NCI-H748 (cell line): ENCODE results near the gene FLACC1.

Experiments
- DNase-seq: peaks from one replicate; lab custom pipeline; 2025; ENCODE audit not compliant: unreplicated experiment; lab: John Stamatoyannopoulos, UW

The FLACC1 gene

GRCh38 chr2:201280191-201281040, 76.7 kb downstream of the FLACC1 start:
- DNase-seq: no peak

- no peak for DNase-seq
Measured at GRCh38 chr2:201279079-201279478, 78.1 kb downstream of the FLACC1 start.

GRCh38 chr2:201276511-201276910, 80.6 kb downstream of the FLACC1 start:
- no peak for DNase-seq

DNA sequence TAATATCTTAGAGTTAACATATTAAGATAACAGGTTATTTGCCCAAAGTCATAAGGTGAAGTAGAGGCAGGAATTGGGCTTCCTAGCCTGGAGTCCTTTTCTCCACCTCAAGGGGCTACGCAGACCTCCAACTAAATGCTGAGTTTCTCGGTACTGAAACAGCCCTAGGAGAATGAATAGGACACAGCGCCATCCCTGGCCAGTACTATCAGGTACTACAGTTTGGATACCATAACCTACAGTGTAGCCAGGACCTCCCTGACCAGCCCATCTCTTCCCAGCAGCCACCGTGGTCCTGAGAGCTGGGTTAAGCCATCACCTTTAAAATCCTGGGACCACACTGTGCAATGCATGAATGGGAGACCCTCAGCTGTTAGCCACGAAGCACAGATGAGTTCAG, 81.2 kb downstream of the FLACC1 start:
- no peak for DNase-seq

GRCh38 chr2:201275069-201275468, 82.1 kb downstream of the FLACC1 start:
- no peak for DNase-seq

DNA sequence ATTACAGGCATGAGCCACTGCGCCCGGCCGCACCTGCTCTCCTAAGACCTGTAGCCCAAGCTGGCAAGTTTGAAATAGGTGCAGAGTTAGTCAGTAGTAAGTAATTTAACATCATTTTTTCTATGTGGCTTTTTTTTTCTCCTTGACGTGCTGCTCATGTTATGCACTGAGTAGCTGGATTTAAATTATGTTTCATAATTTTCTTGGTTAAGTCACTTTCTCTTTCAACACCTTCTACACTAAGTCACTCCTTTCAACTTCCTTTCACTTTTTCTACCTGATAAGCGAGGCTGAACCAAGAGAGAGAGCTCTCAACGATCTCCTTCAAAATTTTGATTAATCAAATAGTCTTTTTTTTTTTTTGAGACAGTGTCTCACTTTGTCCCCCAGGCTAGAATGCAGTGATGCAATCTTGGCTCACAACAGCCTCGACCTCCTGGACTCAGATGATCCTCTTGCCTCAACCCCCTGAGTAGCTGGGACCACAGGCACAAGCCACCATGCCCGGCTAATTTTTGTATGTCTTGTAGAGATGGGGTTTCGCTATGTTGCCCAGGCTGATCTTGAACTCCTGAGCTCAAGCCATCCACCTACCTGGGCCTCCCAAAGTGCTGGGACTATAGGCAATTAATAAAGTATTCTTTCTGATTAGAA, 83.7 kb downstream of the FLACC1 start:
- DNase-seq: no peak

DNA sequence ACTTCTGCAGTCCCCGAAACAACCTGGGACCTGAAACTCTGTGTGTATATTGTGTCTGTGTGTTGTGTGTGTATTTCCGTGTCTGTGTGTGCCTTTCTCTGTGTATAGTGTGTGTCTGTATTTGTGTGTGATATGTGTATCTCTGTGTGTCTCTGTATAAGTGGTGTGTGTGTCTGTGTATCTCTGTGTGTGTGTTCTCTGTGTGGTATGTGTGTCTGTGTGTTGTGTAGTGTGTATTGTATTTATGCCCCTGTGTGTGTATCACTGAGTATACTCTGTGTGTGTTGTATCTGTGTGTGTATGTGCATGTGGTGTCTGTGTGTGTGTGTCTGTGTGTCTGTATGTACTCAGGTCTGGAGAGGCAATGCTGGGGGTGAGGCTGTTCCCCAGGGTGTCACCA, 85.2 kb downstream of the FLACC1 start:
- no peak for DNase-seq

DNA sequence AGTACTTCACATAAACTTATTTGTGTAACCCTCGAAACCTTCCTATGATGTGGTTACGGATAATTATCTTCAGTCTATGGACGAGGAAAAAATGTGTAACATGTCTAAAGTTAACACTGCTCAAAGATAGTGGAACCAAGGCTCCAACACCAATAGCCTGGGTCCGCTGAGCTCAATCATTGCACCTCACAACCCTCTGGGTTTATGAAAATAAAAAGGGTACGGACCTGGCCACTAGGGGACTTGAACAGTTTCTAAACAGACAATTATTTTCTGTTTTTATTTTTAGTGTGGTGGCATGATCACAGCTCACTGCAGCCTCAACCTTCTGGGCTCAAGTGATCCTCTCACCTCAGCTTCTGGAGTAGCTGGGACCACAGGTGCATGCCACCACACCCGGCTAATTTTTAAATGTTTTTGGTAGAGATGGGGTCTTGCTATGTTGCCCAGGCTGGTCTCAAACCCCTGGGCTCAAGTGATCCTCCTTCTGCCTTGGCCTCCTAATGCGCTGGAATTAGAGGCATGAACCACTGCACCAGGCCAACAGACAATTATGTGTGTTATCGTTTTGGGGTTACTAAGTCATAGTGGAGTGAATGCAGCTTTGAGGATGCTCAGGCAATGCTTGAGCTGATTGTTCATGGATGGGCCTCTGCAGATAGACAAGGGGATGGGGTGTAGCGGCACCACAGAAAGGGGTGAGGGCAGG, 86.7 kb downstream of the FLACC1 start:
- DNase-seq: no peak

GRCh38 chr2:201269764-201270163, 87.4 kb downstream of the FLACC1 start:
- no peak for DNase-seq

GRCh38 chr2:201267278-201268030, 89.7 kb downstream of the FLACC1 start:
- DNase-seq: no peak

DNA sequence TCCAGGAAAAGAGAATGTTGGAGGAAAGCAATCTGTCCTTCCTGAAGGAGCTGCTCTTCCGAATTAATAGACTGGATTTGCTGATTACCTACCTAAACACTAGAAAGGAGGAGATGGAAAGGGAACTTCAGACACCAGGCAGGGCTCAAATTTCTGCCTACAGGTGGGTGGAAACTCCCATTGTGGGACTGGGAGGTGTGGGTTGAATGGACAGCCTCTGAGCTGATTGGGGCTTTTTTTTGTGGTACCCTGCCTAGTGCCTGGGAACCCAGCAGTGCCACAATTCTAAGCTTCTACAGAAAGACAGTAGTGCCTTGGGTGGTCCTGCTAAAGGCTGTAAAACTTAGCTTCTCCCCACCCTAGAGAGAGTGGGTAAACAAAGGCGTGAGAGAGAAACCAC, 90.5 kb downstream of the FLACC1 start:
- no peak for DNase-seq

DNA sequence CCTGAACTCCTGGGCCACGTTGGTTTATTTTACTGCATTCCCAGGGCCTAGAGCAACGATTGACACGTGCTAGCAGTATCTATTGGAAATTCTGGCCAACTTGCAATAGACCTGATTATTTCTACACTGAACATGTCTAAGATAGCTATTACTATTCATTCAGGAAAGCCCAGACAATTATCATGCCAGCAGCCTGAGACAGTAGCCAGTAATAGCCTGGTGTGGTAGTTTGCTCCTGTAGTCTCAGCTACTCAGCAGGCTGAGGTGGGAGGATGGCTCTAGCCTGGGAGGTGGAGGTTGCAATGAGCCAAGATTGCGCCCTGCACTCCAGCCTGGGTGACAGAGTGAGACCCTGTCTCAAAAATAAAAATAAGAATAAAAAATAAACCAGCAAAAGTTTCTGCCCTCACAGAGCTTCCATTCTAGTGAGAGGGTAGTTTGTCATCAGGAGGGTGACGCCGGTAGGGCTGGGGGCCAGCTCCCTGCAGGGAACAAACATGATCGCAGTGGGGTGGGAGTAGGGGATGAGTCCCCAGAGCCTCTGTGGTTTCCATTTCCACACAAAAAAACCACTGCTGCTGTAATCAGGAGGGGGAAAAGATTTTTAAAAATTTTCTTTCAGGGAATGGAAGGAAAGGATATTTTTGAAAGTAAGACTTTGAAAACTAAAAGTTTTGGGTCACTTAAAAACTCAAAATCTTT, 92.5 kb downstream of the FLACC1 start:
- DNase-seq: no peak

GRCh38 chr2:201263779-201264178, 93.4 kb downstream of the FLACC1 start:
- DNase-seq: no peak

- no peak for DNase-seq
Measured at GRCh38 chr2:201262718-201263117, 94.4 kb downstream of the FLACC1 start.

- no peak for DNase-seq
Measured at GRCh38 chr2:201261906-201262305, 95.2 kb downstream of the FLACC1 start.

DNA sequence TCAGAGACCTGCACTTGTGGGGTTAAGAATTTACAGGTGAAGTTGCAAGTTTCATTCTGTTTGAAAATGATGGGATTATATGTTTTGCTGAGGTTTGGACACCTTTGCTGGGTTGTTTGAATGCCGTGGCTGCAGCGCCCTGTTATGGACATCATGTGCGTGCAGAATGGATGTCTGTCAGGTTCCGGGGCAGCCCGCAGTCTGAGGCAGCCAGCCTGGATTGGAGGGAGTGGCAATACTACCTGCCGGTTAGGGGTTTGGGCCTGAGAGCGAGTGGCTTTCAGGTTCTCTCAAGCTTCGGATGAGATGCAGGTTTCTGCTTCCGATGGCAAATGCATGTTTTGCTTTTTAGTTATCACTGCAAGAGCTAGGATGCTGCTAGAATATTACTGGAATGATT, 95.7 kb downstream of the FLACC1 start:
- DNase-seq: no peak

- DNase-seq: no peak
Measured at GRCh38 chr2:201260302-201260800, 96.8 kb downstream of the FLACC1 start, which contains the start of gene CASP8. Gene CASP8, plus strand, starts transcription at chr2:201260536. Its CDS starts 5,951 bp downstream, at chr2:201266487.

DNA sequence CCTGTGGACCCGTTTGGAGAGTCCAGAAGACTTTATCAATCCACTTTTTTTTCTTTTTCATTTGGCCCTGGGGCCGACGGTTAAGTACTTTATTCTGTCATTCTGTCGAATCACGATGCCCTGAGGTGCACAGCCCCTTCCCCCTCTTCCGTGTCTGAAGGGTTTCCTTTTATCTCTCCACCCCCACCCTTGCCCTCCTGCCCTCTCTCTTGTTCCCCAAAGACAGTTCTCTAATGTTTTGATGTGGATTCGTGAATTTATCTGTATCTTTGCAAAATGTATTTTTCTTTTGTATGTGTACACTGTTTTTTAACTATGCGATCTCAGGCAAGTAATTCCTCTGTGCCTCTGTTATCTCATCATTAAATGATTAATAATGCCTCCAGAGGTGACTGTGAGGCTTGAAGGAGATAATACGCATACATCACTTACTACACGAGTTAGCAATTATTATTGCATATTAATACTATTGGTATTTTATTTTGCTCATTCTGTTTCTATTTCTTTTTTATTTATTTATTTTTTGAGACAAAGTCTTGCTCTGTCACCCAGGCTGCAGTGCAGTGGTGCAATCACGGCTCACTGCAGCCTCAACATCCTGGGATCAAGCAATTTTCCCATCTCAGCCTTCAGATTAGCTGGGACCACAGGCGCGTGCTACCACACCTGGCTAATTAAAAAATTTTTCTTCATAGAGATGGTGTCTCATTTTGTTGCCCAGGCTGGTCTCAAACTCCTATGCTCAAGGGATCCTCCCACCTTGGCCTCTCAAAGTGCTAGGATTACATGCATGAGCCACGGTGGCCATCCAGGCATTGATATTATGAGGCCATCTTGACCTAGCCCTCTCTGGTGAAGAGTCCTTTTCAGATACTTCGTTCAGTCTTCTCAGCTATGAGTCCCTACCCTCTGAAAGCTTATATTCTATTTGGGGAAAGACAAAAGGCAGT, 98.2 kb downstream of the FLACC1 start:
- DNase-seq: no peak
